Bladder microvascular endothelial cell (primary cell): Measurements from ENCODE around the gene ATOSA. TPM values are rescaled to one million over a fixed set of nuclear protein-coding genes. Genes with fewer than 3 reads are reported as not detected.

Source experiments
- total RNA-seq: library from RNA; depleted of rRNA; stranded (reverse); fragments of >200 nt; gene quantifications from 2 replicates; pipeline ENCODE4 v1.2.3, GENCODE V29; 2014

ATOSA gene, protein sequence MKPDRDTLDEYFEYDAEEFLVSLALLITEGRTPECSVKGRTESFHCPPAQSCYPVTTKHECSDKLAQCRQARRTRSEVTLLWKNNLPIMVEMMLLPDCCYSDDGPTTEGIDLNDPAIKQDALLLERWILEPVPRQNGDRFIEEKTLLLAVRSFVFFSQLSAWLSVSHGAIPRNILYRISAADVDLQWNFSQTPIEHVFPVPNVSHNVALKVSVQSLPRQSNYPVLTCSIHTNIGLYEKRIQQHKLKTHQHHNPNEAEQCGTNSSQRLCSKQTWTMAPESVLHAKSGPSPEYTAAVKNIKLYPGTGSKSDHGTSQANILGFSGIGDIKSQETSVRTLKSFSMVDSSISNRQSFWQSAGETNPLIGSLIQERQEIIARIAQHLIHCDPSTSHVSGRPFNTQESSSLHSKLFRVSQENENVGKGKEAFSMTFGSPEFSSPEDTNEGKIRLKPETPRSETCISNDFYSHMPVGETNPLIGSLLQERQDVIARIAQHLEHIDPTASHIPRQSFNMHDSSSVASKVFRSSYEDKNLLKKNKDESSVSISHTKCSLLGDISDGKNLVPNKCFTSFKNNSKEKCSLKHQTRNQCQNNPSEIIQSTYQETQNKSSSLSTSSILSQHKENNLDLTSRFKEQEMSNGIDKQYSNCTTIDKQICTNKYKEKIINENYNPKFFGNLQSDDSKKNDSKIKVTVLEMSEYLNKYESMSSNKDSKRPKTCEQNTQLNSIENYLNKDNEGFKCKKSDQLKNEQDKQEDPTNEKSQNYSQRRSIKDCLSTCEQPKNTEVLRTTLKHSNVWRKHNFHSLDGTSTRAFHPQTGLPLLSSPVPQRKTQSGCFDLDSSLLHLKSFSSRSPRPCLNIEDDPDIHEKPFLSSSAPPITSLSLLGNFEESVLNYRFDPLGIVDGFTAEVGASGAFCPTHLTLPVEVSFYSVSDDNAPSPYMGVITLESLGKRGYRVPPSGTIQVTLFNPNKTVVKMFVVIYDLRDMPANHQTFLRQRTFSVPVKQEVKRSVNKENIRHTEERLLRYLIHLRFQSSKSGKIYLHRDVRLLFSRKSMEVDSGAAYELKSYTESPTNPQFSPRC
- 56.2 and 101 TPM in 2 replicates for total RNA-seq

DNA sequence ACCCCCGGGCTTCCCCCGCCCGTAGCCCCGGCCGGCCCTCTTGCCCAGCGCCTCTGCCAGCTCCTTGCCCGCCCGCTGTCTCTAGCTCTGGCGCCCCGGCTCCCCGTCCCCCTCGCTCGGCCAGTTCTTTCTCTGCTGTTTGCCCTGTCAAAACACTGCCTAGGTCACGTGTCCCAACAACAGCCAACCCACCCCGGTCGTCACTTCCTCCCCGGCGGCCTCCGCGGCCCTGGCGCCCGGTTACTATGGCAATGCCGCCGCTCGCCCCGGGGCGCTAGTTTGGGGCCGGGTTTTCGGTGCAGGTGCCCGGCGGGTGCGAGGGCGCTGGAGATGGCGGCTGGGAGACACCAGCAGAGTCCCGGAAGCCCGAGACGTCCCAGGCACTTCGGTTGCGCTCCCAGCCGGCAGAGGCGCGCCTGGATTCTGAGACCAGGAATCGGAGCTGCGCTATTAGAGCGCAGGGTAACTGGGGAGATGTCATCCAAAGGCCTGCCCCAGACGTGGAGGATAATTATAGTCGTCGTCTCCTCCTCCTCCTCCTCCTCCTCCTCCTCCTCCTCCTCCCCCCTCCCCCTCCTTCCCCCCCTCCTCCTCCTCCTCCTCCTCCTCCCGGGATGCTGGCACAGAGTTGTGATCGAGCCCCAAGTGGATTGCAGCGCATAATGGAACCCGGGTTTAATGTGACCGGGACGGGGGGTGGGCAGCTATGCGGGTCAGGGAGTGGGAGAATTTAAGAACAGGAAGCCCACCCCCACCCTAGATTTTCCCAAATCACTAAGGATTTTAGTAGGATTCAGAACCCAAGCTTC, at the start of gene ATOSA:
TSS of gene ATOSA (minus strand) at position 157 of the 809 bp plus-strand sequence. CDS start 1,367 bp downstream, outside the sequence.

Other genes with a start within 250 kb of the ATOSA start
- gene MYO5A, start 150.5 kb downstream of the ATOSA start, total RNA-seq, result 58.1 and 70.1 TPM in 2 replicates
- gene ARPP19, start 110.4 kb downstream of the ATOSA start, total RNA-seq, result 92.3 and 138 TPM in 2 replicates
- gene ONECUT1, start 110.9 kb upstream of the ATOSA start, total RNA-seq, result not detected in 2 replicates